GM19463 (cell line): ENCODE data around the gene ACADL.

Experiments
- ATAC-seq: cut with Tn5 transposase; IDR thresholded peaks from one replicate; pipeline ENCODE4 v1.9.1; 2021; ENCODE audit warnings: mild to moderate bottlenecking, moderate library complexity; ENCODE audit not compliant: unreplicated experiment

The ACADL gene

DNA sequence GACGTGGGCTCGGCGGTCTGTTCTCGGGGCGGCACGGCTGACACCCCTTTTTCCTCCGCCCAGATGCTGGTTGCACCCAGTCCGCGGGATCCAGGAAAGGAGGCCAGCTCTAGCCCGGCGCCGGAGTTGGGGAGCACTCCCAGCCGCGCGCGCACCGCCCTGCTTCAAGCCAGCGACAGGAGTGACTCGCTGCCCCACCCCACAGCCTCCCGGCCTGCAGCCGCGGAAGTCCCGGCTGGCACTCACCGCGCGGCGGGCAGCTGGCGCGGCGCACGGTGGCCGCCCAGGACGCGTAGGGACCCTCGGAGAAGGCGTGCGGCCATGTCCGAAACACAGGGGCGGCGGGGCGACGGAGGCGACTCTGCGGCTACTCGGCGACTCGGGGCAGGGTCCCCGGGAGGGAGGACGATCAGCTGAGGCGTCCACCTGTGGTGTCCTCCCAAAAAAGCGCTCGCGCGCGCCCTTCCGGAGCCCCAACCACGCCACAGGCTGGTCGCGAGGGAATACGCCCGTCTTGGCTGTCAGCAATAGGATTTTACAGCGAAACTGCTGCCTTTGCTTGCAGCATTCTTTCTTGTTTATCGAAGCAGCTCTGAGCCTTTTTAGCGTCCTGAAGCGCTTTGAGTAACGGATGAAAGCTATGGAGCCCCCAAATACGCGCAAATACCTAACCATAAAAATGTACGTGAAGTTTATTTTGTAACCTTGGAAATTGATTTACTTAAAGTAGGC lies at the start of gene ACADL:
ACADL (minus strand) TSS at position 507 of the 732 bp plus-strand sequence; CDS start at position 323, 184 bp downstream.
- peak; percentile 69 for ATAC-seq

DNA sequence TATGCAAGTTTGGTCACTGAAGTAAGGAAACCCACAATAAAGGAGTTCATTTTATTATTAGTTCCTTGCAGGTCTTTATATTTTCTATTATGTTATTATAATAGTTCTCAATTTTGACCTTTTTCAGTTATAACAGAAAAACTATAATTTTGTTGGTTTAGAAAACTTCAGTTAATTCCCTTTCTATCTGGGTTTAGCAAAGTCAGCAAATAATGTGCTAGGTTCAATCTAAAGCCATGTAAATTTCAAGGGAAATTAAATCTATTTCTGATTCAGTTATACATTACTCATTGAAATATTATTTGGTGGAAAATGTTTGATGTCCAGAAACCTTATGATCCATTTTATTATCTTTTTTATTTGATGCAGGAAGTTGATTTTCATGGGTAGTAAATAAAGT lies 46.1 kb upstream of the ACADL start:
- no peak for ATAC-seq

DNA sequence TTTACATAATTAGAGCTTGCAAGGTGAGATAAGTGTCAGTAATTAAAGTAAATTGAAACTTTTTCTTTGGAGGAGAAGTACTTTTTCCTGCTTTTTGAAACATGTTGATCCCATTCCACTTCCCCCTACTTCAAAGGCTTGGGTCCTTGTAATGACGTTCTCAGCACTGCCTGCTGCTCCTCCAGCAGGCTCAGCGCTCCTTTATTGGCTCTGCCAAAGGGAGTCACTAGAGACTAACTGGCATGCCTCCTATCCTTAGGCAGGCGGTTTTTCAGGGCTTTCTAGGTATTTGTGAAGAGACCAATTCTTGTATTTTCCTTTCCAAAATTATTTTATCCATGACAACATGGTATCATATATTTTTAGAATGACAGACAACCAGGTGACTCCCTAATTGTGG lies 43.9 kb upstream of the ACADL start:
- no peak for ATAC-seq

DNA sequence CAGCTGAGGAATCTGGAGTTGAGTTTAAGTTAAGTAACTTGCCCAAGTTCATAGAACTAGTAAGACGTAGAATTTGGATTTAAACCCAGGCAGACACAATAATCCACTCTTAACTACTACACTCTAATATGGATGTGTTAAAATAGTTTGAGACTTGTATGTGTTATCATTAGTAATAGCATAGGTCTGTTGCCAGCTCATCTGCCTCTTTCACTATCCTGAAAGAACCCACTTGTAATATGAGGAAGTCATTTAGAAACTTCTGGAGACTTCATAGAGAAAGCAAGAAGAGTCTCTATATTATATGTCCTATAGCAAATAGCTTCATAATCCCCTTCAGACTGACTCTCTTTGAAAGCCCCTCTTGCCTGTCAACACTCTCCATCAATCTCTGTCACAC lies 43.0 kb upstream of the ACADL start:
- ATAC-seq, result peak; percentile 34

DNA sequence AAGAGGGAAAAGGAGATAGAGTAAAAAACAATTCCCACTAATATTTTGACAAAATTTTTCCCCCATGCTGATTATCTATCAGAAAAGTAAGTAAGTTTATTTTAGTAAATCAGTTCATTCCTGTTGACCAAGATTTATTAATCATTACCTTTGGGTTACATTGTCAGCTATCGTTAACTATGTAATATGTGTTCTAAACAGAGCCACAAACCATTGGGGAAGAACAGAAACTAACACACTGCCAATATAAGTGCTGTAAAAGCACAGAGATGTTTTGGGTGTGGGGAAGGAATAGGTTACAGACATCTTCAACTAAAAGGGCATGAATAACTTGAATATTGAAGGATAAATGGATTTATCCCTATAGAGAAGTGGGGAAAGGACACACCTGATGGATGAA lies 42.5 kb upstream of the ACADL start:
- ATAC-seq, result peak; percentile 57

DNA sequence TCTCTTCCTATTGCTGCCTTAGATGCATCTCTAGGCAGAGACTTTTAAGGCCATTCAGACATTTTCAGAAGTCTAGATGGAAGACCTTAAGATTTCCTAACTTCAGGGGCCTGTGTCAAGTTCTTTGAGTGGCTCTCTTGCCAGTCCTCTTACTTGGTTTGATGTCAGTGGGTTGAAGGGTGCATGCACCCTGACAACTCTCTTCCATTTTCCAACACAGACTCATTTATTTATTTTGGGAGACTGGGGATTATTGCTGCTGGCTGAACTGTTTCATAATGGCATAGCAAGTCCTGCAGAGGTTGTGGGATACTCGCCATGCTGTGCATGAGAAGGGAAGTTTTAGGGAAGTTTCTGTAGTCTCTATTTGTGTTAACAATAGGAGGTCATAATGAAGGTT lies 39.0 kb upstream of the ACADL start:
- no peak for ATAC-seq

DNA sequence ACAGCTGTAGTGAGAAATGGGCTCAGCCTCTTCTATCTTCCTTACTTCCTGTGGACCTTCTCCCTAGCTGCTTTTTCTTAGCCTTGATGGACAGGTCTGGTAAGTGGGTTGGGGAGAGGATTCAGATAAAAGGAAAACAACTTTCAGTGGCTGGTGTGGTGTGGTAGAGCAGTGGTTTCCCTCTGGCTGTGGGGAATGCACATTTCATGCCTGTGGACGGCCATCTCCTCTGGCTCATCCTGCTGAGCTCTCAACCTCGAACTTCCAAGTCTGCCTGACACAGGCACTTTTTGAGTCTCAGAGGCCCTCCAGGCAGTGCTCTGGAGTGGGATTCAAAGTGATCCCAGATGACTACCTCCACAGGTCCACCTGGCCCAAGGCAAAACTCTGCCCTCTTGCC lies 38.6 kb upstream of the ACADL start:
- ATAC-seq, result no peak

DNA sequence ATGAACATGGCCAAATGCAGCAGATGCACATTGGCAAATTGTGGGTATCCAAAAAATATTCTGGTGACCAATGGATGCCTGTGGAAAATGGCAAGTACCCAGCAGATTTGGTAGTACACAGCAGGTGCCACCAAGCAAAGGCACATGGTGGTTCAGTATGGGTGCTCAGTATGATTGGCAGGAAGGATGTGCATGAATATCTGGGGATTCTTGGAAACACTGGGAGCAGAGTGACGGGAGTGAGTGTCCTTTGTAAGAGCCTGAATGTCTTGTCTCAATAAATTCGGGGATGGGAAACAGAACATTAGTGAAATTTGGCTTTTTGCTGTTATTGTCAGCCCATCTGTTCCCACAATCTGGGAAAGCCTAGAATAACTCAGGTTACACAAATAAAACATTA lies 36.8 kb upstream of the ACADL start:
- ATAC-seq, result no peak

DNA sequence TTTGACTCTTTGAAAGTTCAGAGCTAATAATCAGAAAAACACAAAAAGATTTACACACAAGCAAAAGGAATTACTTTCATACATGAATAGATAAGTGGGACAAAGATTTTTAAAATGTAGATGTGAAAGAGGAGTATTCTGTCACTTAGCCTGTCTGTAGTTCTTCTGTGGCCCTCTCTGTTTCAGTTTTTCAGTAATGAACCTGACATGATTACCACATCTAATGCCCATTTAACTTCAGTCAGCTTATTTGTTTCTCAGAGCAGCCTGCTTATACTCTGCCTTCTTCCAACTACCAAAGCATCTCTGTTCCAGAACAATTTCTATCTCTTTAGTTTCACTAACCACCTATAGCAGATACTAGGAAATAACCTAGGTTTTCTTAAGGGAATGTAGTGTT lies 34.4 kb upstream of the ACADL start:
- ATAC-seq, result no peak

DNA sequence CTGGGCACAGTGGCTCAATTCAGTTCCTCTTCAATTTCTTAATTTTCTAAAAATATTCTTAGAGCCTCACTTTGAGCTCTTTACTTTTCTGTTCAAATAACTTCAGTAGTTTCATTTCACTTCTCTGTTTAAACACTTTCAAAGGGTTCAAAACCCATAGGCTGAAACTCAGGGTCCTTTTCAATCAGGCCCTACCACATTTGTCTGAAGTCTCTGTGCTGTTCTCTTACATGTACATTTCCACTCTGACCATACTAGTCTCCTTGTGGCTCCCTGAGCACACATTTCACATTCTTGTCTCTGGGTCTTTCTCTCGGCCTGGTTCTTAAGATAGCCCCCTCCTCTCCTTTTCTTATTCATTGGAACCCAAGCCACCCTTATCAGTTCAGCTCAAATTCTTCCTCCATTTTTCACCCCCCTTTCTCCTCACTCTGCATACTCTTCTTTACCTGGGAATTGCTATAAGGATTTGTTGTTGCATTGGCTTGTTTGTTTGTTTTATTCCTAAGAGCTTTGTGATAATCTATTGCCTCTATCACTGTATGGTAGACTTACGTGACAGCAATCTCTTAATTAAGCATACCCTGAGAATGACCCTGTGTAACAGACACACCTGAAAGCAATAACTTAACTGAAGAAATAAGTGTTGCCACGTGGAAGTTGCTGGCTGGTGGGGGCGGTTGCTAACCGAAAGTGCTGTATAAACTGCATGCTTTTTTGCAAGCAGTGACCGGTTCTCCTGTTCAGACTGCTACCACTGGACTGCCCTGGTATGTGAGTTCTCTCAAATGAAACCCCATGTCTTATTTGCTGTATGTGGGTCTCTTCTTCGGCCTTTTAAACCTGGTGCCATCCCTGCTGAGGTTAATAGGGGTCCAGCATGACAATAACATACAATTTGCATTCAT lies 27.7 kb upstream of the ACADL start:
- ATAC-seq, result no peak

DNA sequence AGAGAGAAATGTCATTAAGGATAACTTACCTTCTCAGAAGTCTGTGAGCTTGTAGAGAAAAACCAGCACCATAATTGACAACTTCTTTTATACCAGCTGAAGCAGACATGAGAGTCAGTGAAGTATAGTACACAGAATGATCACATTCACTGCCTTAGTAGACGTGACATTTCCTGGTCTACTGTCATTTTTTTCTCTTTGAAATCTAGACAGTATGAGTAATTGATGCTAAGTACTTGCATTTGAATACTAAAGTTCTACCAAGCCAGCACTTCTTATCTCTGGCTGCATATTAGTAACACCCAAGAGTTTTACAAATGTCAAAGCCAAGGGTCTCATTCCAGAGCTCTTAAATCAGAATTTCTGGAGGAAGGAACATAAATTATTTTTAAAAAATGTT lies 25.4 kb upstream of the ACADL start:
- ATAC-seq, result no peak

DNA sequence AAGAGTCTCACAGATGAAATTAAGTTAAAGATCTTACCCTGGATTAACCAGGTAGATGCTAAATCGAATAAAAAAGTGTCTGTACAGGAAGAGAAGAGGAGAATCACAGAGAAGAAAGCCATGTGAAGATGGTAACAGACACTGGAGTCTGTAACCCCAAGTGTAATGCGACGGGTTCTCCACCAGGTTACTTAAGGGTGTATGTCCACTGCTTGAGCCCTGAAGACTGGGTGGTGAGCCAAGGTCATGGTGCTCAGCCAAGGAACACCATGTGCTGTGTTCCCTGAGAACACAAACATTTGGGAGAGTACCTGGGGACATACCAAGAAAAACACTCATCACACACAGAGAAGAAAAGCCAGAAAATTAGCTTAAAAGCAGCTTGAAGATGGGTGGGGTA lies 8.2 kb upstream of the ACADL start:
- ATAC-seq, result no peak

DNA sequence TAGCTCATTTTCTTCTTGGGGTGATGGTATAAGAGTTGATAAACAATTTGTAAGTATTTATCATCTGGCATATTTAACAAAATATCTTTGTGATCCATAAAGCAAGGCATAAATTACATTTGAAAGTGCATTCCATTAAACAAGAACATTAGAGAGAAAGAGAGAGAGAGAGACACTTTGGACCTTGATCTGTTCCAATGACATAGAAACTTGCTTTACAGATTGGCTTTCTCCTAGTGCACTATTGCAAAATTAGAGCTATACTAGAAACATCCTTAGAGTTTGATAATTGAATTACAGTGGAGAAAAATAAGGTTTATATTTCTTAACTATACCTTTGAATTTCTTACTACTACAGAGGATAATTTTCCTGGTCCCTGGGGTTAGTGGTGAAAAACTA lies 5.7 kb upstream of the ACADL start:
- no peak for ATAC-seq

DNA sequence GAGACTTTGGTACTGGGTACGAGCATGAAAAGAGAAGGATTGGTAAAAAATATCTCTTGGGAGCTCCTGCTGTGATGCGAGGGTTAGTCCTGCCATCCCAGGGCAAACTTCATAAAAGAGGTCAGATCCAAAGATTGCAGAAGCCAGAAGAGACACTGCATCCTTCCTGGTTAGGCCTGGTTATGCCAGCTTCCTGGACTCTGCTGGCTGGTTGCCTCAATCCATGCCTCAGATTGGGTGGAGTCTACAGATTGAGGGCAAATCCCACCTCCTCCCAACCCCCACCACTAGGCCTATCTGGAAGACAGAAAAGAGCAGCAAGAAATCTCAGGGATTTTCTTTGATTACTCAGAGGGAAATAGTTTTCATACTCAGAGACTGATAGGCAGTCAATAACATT lies 5.3 kb upstream of the ACADL start:
- no peak for ATAC-seq

DNA sequence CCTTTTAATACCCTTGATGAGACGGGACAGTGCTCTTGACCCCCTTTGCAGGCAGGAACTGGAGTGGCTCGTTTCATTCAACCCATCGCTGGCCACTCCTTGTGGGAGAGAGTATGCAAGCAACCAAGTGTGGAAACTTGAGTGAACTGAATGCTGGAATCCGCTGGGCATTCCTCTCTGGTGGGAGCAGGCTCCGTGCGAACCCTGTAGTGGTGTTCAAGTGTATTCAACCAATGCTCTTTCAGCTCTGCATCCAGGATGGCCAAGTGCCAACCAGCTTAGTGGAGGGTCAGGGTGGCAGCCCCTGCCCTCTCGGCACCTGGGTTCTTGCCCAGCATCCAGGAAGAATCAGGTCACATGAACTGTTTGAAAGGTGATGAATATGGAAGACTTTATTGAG lies 3.3 kb upstream of the ACADL start:
- no peak for ATAC-seq

DNA sequence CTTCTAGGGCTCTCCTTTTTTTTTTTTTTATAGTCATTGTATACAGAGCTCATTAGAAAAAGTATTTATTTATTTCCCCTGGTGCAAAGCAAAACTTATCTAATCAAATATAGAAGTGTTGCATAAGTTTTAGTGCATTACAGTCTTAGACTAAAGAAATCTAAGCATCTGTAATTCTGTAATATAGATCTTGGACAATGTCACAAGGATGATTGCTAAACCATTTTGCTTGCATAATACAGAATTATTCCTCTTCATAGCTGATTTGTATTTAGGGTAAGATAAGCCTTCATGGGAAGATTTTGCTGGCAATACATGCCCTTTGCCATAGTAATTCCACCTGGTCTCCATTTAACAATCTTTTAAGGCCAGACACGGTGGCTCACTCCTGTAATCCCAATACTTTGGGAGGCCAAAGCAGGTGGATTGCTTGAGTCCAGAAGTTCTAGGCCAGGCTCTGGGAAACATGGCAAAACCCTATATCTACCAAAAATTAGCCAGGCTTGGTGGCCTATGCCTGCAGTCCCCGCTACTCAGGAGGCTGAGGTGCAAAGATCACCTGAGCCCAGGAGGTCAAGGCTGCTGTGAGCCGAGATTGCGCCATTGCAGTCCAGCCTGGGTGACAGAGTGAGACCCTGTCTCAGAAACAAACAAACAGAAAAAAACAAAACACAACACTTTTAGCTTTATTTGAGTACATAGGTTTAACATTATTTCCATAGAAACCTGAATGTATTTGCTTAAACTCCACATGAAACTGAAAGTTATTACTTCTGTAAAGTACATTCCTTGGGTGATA lies 2.2 kb upstream of the ACADL start:
- ATAC-seq, result no peak

DNA sequence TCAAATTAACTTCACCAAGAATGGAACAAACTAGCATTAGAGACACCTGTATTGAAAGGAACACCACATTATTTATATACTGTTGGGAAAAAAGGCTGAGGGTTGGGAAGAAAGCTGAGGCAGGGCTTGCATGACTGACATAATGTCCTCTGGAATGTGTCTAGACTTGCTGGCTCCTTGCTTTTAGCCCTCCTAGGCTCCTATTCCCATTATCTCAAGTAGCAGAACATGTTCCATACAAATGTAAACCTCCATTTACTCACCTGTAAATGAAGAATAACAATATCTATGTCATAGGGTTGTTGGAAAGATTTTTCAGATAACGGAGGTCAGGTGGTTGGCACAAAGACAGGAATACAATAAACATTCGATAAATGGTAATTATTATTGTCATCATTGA lies 976 bp upstream of the ACADL start:
- no peak for ATAC-seq

DNA sequence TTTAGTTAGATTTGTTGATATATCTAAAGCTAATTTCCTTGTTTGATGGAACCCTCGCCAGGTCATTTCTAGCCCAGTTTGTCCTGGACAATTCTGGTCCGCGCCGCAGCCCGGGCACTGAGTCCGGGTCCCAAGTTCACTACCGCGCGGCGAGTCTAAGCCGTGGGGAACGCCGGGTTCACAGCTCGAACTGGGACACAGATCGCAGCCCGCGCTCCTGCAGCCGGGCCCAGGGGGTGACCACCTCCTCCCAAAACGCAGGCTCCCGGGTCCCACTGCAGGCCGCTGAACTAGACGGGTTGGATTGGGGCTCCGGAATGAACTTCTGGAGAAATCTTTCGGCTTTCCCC lies 681 bp downstream of the ACADL start:
- ATAC-seq, result peak; percentile 23

DNA sequence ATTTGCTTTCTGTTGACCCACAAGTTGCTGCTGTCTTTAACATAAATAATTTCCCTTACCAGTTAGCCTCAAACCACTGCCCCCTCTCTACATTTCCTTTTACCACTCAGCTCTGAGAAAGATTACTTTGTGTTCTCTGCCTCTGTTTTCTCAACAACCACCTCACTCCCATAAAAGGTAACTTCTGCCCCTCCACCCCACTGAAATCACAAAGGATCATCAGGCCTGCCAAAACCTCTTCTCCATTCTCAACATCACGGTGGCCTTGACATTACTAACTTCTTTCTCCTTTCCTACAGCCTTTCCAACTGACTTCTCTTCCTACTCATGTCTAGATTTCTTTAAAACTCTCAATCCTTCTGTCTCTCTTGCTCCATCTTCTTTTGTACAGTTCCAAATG lies 10.1 kb downstream of the ACADL start:
- no peak for ATAC-seq

DNA sequence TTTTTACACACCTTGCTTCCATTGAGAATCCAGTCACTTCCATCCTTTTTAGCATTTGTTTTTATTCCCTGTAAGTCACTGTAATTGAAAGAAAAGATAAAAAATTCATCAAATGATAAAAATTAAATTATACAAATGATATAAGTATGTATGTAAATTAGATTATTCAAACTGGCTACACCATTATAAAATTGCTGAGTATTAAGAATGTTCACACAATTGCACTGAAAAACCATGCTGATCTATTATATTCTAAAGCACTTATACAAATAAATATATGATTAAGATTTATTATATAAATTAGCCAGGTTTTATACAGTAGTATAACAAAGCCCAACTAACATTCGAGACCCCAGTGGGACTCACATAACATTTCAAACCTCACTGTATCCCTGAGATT lies 15.1 kb downstream of the ACADL start:
- no peak for ATAC-seq

DNA sequence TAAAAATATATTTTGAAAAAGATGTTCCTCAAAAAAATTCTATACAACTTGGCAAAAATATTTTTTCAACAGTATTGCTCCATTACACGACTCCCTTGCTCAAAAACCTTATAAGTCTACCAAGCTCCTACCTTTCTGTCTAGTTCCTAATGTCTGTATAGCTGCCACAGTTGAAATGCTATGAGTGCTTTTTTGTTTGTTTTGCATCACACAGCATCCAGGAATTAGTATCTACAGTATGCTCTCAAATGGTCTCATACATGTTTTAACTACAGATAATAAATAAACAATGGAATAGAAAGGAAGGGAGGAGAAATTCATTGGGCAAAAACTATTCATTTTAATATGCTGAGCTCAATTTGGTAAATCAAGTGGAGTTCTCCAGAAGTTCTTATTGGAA lies 17.3 kb downstream of the ACADL start:
- ATAC-seq, result no peak

DNA sequence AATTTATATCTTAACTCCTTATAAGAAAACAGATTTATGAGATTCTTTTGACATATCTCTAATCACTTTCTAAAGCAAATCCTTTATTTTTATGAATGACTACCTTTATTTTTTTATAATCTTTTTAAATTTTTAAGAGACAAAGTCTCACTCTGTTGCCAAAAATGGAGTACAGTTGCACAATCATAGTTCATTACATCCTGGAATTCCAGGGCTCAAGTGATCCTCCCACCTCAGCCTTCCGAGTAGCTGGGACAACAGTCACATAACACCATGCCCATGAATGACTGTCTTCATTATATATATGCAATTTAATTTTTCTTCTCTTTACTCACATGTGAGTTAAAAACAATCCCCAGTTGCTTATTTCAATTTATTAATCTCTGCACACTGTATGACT lies 21.7 kb downstream of the ACADL start:
- no peak for ATAC-seq
